ENCODE results near the gene GRB10.

- TF ChIP-seq CTCF (IDR thresholded peaks at IDR 0.05) (no peak), POLR2A (IDR thresholded peaks at IDR 0.05) (no peak)
Measured at GRCh38 chr7:50690541-50691011, 92.1 kb downstream of the GRB10 start.

Measured in Peyer's patch (tissue), 4 donors.